K562 (cell line): ENCODE measurements around the gene GREB1. TPM values are rescaled to one million over a fixed set of nuclear protein-coding genes. Genes with fewer than 3 reads are reported as not detected.

ENCODE experiments used
- CHAMP1 ChIP-seq: fragments of 450-650 bp; IDR thresholded peaks from 2 replicates; pipeline ENCODE4 v1.6.1; 2016; ENCODE audit warnings: mild to moderate bottlenecking
- CHCHD3 ChIP-seq: fragments of 250-450 bp; sonication (Bioruptor Pico); IDR thresholded peaks from 2 replicates; pipeline ENCODE4 v2.1.2; 2022; ENCODE audit warnings: mild to moderate bottlenecking
- E2F4 ChIP-seq: sonication (generic); formaldehyde crosslinking; IDR thresholded peaks from 2 replicates; pipeline ENCODE4 v1.8.0; 2022; ENCODE audit warnings: mild to moderate bottlenecking, low read depth, missing genetic modification reagents
- ESRRB ChIP-seq: fragments of 250-450 bp; sonication (Bioruptor Pico); IDR thresholded peaks from 2 replicates; pipeline ENCODE4 v1.5.0; 2020; ENCODE audit warnings: mild to moderate bottlenecking, moderate library complexity, borderline replicate concordance
- KAT7 ChIP-seq: sonication (generic); formaldehyde crosslinking; IDR thresholded peaks from 2 replicates; pipeline ENCODE4 v1.8.0; 2022; ENCODE audit warnings: missing genetic modification reagents, mild to moderate bottlenecking, borderline replicate concordance
- MXI1 ChIP-seq: IDR thresholded peaks from 2 replicates; pipeline ENCODE4 v1.6.1; 2011; ENCODE audit warnings: low read depth, mild to moderate bottlenecking, improper control_type of control experiment, low read length
- NFE2 ChIP-seq: IDR thresholded peaks from 2 replicates; pipeline ENCODE4 v1.6.1; 2014; ENCODE audit warnings: antibody characterized with exemption, low read depth
- POLR3G ChIP-seq: IDR thresholded peaks from 2 replicates; pipeline ENCODE4 v1.6.1; 2011; ENCODE audit not compliant: insufficient read length, insufficient replicate concordance; ENCODE audit errors: extremely low read depth
- RAD21 ChIP-seq, 2 experiments: fragments of 250-450 bp in 1 of 2; fragments of 450-650 bp in 1 of 2; sonication (Bioruptor Pico) in 1 of 2; formaldehyde crosslinking in 1 of 2; IDR thresholded peaks in 1 of 2; conservative IDR thresholded peaks in 1 of 2; 2 replicates each; pipeline versions ENCODE4 v1.4.0 to v1.8.0; 2020 to 2022; ENCODE audit warnings: mild to moderate bottlenecking in 2 of 2, moderate library complexity in 1 of 2
- STAG1 ChIP-seq: sonication (generic); formaldehyde crosslinking; IDR thresholded peaks from 2 replicates; pipeline ENCODE4 v1.5.0; 2020; ENCODE audit warnings: missing genetic modification reagents, borderline replicate concordance
- ZBTB40 ChIP-seq, 2 experiments: fragments of 450-650 bp in 1 of 2; sonication (generic) in 1 of 2; formaldehyde crosslinking in 1 of 2; IDR thresholded peaks; 2 replicates each; pipeline versions ENCODE4 v1.7.1 to v1.9.0; 2016 to 2022; ENCODE audit warnings: inconsistent platforms in 1 of 2, mild to moderate bottlenecking in 1 of 2, missing genetic modification reagents in 1 of 2
- ZEB2 ChIP-seq: fragments of 450-650 bp; IDR thresholded peaks from 2 replicates; pipeline ENCODE4 v1.6.1; 2016
- ZNF174 ChIP-seq: fragments of 250-450 bp; sonication (Bioruptor Pico); IDR thresholded peaks from 2 replicates; pipeline ENCODE4 v1.4.0; 2020; ENCODE audit warnings: mild to moderate bottlenecking
- ZNF232 ChIP-seq: sonication (generic); formaldehyde crosslinking; IDR thresholded peaks from 2 replicates; pipeline ENCODE4 v1.8.0; 2022; ENCODE audit warnings: mild to moderate bottlenecking, missing genetic modification reagents
- ZNF444 ChIP-seq: fragments of 250-450 bp; sonication (Bioruptor Pico); IDR thresholded peaks from 2 replicates; pipeline ENCODE4 v1.4.0; 2020; ENCODE audit warnings: mild to moderate bottlenecking, moderate library complexity
- ZNF77 ChIP-seq: fragments of 250-450 bp; sonication (Bioruptor Pico); IDR thresholded peaks from 2 replicates; pipeline ENCODE4 v1.5.0; 2020
- polyA plus RNA-seq, 8 experiments: library from polyadenylated mRNA; depleted of rRNA in 4 of 8; stranded (reverse) in 5 of 8; unstranded in 3 of 8; fragments of >200 nt; fragmentation: Nextera tagmentation in 2 of 8; fragmentation: Illumina TruSeq in 1 of 8; extraction: Ambion mirVana in 2 of 8; extraction: Trizol in 1 of 8; gene quantifications; 2 replicates each; pipeline versions ENCODE4 v1.2.1 to v1.2.3, GENCODE V29; 2011 to 2014; ENCODE audit warnings: inconsistent platforms in 1 of 8, missing spikeins in 1 of 8
- total RNA-seq, 7 experiments: library from RNA; depleted of rRNA in 6 of 7; stranded (reverse); fragments of >200 nt in 6 of 7; fragmentation: Illumina TruSeq in 2 of 7; extraction: Trizol in 2 of 7; gene quantifications; 2 replicates each; pipeline versions ENCODE4 v1.2.1 to v1.2.3, GENCODE V29; 2011 to 2021; ENCODE audit warnings: low replicate concordance in 1 of 7

Gene GREB1
- total and polyA plus RNA-seq, 9 of the 15 experiments (the other 6 are each of a cell fraction or from before 2014, with no cell fraction given), result 0.04 to 0.86 (median 0.10) TPM; not detected in 1

GRCh38 chr2:11583840-11584524 is 50.1 kb downstream of the GREB1 start (continued):
- TF ChIP-seq ZBTB40 (IDR thresholded peaks at IDR 0.05), result no peak
- no peak for TF ChIP-seq ZBTB40 (CRISPR knock-in tag; IDR thresholded peaks at IDR 0.05)
- no peak for TF ChIP-seq NFE2
- TF ChIP-seq ZNF174 (CRISPR knock-in tag), result no peak
- TF ChIP-seq ZEB2, result no peak
- no peak for TF ChIP-seq KAT7 (CRISPR knock-in tag)
- no peak for TF ChIP-seq ZNF77 (CRISPR knock-in tag)
- no peak for TF ChIP-seq CHAMP1
- no peak for TF ChIP-seq ZNF232 (CRISPR knock-in tag)
- TF ChIP-seq CHCHD3 (CRISPR knock-in tag), result no peak
- peak; percentile 93 to 94 for TF ChIP-seq RAD21 (CRISPR knock-in tag; conservative IDR thresholded peaks at IDR 0.05 in 1 of 2, IDR thresholded peaks at IDR 0.05 in 1 of 2)
- TF ChIP-seq ZNF444, result no peak
- TF ChIP-seq POLR3G, result no peak
- TF ChIP-seq MXI1, result no peak
- peak; percentile 86; the same call in 1 of the 2 replicates for TF ChIP-seq STAG1 (CRISPR knock-in tag)
- TF ChIP-seq ESRRB (CRISPR knock-in tag), result no peak
- TF ChIP-seq E2F4 (CRISPR knock-in tag), result no peak
